T-helper 1 cell (primary cell): ENCODE results near the gene CXCR5.

Experiments
- DNase-seq, 5 donors: peaks; one replicate each; pipeline ENCODE4 v3.0.0-alpha.2; 2012 to 2020

Gene CXCR5

DNA sequence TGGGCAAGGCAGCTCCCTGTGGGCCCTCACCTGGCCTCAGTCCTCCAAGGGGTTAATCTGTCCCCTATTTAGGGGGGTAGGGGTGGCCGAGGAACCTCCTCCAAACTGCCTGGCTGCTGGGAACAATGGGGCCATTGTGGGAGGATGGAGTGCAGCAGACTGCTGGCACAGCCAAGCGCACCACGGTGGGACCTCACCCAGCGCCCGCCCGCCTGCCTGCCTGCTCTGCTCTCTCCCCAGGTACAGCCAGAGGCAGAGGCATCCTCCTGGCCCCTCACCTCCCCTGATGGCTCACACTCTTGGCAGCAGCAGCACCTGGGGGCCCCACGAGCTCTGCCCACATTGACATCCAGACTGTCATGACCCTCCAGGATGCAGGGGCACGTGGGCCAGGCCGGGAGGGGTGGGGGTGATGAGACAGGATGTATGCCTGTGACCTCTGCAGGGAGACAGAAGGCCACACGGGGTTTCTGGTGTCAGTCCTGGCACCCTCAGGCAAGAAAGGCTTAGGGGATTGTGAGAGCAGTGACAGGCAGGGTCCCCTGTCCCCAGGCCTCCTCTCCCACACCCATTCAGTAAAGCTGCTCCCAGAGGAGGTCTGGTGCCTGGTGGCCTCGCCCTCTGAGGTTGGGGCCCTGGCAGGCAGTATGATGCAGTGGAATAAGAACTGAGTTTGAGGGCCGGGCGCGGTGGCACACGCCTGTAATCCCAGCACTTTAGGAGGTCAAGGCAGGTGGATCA lies 30.7 kb downstream of the CXCR5 start:
- peak; percentile 62 to 83 (median 70) for DNase-seq

DNA sequence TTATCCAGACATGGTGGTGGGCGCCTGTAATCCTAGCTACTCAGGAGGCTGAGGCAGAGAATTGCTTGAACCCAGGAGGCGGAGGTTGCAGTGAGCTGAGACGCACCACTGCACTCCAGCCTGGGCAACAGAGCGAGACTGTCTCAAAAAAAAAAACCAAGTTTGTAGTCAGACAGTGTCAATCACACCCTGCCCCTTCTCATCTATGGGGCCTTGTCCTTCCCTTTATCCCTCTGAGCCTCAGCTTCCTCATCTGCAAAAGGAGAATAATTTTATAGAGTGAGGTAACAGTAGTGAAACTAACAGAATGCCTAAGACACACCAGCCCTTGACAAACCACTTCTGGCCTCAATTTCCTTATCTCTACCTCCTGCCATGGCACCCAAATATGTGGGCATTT lies 31.3 kb downstream of the CXCR5 start:
- DNase-seq = no peak

DNA sequence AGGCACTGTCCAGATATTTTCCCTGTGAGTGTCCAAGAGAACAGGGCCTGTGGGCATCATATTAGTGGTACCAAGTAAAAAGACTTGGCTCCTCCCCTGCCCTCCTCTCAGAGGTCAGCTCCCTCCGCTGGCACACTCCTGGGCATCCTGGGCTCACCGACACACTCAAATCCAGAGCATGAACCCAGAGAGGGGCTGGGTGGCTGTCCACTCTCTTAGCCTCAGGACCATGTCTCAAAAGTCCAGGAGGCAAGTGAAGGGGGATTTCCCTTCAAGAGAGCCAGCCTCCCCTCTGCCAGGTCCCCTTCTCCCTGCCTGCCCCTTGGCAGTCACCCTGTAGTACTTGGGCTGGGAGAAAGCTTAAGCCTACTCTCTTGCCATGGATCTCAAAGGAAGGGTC lies 31.7 kb downstream of the CXCR5 start:
- no peak for DNase-seq

DNA sequence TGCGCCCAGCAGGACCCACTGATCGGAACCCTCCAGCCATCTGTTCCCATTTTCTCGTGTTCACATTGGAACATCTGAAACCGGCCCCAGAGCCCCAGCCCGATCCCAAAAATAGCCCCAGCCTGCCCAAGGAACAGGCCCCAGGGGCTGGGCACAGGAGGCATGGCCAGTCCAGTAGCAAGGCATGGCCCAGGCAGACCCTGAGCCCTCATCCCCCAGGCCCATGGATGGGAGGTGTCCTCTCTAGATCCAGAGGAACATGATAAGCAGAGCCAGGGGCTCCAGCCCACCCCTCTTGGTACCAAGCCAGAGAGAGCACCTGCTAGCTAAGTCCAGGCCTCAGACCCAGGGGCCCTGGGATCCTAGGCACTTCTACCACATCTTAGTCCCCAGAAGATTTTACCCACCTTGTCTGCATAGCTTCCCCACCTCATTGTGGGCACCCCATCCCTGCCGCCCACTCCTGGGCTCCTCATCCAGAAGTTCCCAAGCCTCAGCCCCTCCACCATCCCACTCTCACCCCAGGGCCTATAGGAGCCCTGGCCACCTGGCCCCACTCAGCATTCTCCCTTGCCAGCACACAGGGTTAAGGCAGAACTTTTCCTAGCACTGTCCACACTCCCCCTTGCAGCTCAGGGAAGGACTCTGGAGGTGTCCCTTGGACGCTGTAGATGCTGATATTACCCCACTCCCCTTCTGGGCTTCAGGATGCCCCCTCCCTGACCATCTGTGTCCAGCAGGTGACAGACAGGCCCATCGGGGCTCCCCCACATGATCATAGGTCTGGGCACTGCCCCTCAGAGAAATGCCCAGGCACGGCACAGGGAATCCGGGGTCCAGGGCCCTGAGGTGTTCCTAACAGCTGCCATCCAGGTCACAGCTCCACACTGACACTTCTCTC lies 32.5 kb downstream of the CXCR5 start:
- no peak for DNase-seq

DNA sequence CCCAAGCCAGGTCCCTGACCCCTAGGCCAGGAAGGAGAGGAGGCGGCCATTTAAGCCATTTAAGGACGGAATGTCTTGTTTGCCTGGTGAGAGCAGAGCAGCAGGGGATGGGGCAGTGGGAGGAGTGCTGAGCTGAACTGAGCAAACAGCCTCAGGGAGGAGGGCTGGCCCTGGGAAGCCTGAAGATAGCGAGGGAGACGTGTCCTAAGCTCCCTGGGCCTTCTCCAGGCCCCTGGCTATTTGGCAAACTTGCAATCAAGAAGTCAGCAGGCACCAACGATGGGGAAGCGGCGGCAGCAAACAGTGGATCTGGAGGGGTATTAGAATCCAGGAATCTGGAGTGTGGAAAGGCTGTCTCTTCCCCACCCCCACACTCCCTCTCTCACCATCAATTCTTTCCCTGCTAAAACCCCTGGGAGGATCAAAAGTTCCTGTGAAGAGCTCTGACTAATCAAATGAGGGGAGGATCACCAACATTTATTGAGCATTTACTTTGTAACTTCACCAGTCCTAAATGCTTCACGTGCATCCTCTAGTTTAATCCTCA lies 33.2 kb downstream of the CXCR5 start:
- no peak for DNase-seq

DNA sequence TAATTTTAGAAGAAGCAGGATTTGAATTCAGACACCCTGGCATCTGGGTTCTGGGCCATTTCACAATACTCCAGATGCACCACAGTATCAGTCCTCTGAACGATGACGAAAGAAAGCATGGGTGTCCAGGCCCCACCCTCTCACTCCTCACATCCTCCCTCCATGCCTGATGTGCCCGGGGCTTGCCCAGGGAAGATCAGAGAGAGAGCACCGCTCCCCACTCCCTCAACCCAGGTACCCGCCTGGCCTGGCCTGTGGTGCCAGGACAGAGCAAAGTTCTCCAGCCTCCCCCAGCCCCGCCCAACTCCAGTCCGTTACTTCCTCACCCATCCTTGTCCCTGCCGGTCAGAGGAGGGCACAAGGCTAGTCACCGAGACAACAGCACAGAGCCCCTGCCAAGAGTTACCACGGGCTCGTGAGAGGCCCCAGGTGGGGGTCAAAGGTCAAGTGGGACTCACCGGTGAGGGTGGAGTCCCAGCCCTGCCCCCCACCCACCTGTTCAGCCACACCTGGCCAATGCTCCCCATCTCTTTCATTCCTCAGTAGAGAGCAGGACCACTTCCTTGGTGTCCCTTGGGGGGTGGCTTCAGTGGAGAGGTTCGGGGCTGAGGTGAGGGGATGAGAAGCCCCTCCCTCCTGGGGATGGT lies 33.9 kb downstream of the CXCR5 start:
- peak in 4 of 5 donors; percentile 53 to 73 (median 58) for DNase-seq

DNA sequence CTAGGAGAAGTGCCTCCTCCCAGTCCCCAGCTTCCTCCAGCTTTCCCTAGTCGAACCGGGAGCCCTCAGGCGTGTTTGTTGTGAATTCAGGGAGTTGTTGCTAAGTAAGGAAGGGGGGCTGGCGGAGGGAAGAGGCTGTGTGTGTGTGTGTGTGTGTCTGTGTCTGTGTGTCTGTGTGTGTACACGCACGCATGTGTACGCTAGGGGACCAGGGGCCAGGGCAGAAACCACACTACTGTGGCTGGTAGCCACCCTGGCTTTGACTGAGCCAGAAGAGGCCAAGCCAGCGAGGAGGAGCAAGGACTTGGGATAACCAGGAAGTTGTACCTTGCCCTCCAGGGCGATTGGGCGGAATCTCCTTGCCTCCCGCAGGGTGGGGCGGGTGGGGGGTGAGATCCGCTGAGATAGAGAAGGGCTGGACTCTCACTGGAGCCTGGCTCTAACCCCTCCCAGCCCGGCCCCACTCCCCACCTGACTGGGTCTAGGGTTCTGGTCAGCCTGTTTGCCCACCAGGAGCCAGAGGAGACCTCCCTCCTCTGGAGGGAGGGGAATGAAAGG lies 34.5 kb downstream of the CXCR5 start:
- DNase-seq = no peak

DNA sequence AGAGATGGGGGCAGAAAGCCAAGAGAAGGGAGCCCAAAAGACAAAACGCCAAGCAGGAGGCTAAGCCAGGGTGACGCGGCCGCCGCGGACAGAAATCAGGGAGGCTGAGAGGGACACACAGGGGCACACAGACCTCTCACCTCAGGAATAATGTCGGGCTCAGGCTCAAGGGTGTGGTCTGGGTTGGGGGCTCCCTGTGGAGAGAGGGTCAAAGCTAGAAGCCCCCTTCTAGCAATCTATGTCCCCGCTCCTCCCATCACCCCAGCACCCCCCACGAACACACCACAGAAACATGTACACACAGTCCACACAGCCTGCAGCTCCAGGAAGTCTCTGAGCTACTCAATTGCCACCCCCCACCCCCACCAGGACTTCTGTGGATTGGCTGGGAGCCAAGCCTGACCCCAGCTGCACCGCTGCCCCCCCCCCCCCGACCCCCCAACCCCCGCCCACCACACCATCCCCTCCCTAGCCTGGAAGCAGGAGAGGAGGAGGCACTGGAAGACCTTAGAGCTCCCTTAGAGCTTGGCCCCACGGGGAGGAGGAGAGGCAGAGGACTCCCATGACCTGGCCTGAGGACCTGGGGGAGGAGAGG lies 35.1 kb downstream of the CXCR5 start:
- no peak for DNase-seq

DNA sequence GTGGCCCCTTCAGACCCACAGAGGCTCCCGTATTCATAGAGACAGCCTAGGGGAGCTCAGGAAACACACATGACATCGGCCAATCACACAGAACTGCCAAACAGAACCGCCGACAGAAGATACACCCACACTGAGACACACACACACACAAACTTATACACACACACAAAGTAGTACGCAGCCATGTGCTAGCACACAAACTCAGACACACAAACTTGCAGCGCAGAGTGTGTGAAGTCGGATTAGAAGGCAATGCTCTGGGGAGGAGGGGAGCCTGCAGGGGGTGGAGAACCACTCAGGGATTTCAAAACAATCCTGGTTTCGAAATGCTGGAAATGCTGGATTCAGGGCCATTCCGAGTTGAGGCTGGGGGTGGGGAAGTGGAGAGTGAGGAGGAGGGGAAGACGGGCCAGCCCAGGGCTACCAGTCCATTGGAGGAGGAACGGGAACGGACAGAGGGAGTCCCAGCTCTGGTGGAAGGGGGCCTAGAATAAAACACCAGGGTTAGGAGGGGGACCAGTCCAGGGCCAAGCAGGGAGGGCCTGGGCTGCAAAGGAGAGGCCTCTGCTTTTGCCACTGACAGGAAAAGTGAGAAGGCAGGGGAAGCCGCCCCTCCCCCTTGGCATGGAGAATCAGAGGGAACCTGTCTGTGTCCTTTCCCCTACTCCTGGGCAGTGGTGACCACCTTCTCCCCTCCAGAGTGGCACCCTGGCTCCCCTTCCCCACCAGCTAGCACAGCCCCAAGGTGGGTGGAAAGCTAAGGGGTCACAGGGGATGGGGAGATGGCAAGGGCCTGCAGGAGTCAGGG lies 37.6 kb downstream of the CXCR5 start:
- no peak for DNase-seq

DNA sequence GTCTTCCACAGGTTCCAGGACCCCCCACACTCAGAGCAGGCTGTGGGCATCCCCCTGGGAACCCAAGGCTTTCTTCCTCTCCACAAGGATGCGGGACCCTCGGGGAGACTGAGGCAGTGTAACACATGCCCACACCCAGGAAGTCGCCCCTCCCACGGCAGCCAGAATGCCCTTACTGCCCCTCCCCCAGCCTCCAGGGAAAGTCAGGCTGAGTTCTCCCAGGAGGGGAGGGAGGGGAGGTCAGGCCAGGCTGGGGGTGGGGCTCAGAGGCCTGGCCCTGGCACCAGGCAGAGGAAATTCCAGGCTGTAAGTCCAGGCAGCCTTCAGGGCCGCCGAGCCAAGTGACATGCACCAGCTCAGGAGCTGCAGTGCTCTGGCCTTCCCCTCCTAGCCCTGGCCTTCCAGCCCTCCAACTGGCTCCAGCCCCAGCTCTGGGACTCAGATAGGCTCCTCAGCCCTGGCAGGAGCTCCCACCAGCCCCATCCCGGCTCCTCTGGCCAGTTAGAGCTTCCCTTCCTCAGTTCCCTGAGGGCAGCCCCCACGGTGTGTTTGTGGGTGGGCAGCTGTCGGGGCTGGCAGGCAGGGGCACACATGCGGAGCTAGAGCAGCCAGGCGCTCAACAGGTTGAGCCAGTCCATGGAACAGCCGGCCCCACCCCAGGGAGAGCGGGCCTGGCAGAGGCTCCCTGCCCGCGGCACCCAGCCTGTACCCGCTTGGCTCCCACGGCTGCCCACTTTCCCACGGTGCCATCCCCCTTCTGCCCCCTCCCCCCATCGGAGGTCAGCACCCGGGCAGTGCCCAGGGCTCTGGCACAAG lies 38.4 kb downstream of the CXCR5 start:
- DNase-seq = no peak

DNA sequence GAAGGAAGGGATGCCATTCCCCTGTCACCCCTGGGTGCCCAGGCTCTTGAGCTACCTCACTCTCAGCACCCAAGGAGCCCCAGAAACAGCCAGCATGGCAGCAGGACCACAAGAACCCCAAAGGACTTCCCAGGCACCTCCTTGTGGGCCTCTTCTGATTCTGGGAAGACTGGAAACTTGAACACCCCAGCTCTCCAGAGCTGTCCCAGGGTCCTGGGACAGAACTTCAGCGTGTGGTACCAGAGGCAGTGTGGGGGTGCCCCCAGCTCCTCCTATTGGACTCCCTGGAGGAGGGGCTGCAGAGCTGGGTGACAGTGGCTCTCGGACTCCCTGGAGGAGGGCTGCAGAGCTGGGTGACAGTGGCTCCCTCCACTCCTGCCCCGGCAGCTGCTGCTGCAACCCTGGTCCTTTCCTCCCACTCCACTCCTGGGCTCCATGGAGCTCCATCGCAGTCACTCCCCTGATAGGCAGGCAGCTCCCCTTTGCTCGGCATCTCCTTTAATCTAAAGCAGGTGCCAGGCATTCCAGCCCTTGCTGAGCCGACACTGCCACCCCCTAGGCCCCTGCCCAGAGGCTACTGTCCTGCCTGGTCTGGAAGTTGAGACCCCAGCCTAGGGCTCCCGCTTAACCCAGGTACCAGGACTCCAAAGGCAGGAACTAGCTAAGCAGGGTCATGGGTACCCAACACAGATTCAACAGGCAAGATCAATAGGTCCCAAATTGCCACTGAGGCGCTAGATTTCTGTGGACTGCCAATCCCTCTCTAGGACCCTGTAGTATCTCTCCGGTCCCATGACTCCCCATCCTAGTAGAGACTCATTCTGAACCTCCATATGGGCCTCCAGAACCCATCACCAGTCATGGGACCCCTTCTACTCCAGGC lies 39.3 kb downstream of the CXCR5 start:
- DNase-seq = no peak

DNA sequence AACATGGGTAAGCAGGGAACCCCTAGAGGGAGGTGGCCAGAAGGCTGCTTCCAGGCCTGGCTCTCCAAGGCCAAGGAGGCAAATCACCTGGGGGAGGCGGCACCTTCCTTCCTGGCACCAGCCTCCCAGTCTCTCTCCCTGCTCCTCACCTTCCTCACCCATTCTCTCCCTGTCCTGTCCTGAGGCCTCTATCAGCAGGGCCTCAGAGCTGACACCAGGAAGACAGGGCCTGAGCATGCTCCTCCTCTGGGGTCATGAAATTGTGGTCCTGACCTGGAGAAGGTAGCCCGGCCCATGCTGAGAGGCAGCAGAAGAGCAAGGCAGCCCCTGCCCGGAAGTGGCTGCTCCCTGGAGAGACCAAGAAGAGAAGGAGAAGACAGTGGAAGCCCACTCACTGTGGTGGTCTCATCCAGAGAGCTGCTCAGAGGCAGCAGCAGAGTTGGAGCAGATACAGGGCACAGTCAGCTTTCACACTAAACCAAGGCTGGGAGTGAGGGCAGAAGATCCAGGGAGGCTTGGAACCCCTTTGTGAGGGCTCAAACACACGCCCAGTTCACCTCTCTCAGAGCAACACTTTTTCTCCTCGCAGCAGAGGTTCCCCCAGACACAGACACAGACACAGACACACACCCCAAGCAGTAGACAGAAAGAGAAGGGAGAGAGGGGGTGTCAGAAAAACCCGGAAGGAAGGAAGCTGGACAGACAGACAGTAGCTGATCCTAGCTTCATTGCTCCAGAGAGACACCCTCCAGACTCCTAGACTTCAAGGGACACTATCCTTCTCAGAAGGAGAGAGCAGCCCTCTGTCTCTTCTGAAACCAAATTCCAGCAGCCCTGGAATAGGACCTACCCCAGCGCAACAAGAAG lies 40.3 kb downstream of the CXCR5 start:
- peak in 1 of 5 donors; percentile 41 for DNase-seq

DNA sequence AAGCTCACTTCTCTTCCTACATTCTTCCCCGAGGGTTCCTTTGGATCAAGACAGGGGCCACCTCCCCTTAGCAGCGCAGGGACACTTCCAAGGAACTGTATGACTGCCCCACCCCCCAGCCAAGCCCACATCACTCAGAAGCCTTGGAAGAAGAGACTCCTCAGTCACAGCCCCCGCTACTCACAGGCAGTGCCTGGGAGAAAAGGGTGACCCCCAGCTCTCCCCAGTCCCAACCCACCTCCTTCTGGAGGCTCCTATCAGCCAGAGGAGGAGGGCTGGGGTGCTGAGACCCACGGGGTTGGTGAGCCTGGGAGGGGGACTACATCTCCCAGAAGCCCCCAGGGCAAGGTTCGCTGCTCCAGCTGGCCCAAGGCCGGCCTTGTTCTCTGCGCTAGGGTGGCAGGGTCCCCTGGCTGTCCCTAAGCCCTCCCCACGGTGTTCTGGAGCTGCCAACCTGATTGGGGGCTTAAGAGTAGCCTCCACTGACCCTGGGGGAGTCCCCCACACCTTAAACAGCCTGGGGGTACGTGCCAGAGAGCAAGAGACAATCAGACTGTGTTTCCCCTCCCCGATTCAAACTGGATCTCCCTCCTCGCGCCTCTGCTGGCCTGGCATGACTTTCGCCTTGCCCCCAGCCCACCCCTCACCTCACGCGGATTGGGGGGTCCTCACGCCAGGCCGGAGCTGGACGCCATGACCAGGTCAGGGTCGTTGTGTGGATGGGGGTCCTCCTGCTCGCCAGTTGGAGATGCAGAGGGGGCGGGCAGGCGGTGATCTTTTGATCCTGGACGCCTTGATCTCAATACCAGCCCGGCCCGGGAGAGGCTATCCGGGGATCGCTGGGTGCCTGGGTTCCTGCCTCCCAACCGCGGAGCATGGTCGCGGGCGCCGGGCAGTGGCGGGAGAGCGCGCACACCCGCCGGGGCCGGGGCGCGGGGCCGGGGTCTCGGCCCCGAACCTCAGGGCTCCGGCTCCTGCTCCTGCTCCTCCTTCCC lies 41.2 kb downstream of the CXCR5 start:
- peak in 2 of 5 donors; percentile 43 to 55 for DNase-seq

DNA sequence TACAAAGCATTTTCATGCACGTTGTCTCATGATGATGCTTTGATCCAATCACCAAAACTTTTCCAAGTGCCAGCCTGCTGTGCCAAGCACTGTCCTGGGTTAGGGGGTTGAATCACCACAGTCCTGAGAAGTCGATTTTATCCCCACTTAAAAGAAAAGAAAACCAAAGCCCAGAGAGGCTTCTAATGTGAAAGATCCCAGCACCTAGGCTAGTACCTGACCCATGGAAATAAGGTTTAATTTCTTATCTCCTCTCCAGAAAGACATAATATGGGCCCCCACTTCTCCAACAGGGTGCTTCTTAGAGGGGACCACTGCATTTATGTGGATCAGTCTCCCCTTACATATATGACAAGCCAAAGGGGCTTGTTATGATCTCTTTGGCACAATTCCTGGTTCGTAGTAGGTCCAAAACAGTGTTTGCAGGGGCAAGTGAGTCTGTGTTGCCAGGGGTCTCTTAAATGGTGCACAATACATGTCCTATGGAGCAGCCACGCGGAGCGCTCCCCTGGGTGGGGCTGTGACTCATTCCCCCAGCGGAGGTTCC lies 43.9 kb downstream of the CXCR5 start:
- DNase-seq = no peak

DNA sequence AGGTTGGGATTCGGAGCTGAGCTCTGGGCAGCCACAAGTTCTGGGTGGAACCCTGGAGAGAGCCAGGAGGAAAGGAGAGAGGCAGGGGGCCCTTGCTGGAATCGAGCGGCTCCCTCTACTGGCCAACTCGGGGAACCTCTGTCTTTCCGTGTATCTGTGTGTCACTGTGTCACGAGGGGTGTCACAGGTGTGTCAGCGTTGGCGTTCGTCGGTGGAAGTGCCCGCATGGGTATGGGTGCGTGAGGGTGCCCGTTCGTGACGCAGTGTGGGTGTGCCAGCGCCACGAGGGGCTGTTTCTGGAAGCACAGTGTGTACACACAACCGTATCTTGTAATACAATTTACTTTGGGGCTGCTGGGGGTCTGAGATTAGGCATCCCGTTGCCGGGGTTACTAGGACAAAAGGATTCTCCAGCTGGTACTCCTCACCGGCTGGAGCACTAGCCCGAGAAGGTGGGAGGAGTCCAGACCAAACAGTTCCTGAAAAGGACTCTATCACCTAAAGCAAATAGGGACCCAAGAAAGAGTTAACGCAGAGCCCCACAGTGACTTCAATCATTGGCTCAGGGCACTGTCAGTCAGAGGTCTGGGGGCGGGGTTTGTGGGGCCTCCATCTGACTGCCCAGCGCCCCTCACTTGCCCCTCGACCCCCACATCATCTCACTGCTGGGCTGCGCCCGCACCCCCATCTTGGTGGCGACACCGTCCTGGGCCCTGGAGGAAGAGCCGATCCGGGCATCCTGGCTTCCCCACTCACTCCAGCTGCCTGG lies 44.6 kb downstream of the CXCR5 start:
- peak; percentile 90 to 96 (median 94) for DNase-seq

DNA sequence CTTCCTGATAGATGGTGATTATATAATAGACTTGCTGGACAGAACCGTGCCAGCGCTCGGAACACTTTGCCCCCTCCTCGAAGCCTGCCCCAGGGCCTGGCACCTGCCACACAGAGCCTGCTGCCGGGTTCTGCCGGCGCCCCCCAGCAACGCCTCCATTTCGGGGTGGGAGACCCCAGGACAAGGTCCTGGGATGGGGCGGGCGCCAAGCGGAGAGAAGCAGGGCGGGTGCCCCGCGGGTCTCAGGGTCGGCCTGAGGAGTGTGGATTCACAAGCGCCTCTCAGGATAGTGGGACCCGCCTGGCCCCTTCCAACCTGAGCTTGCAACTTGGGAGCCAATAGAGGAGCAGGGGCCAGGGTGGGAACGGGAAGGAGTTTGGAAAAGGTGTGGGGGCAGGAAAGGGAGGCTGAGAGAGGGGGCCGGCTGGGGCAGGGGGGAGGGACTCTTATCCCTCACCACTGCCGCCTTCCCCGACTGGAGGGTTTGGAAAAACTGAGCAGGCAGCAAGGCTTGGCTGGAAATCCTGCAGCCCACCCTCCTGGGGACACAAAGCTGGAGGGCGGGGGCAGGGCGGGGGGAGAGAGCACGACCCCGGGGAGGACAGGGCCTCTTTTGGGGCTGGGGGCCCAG lies 45.3 kb downstream of the CXCR5 start:
- peak in 3 of 5 donors; percentile 42 to 58 (median 46) for DNase-seq
